Glutamatergic neuron (in vitro differentiated cells): Measurements from ENCODE around the gene FAF2. TPM values are rescaled to one million over a fixed set of nuclear protein-coding genes. Genes with fewer than 3 reads are reported as not detected.

Experiments used
- DNase-seq: peaks from one replicate; pipeline ENCODE4 v3.0.0; 2022
- H3K27ac Mint-ChIP-seq: one replicate; pipeline ENCODE4 v1.8.0; 2020; ENCODE audit warnings: mild to moderate bottlenecking, mixed read lengths, inconsistent platforms; ENCODE audit not compliant: unreplicated experiment
- H3K27me3 Mint-ChIP-seq: one replicate; pipeline ENCODE4 v1.8.0; 2020; ENCODE audit warnings: mild to moderate bottlenecking, moderate library complexity, mixed read lengths, inconsistent platforms; ENCODE audit not compliant: unreplicated experiment
- H3K36me3 Mint-ChIP-seq: one replicate; pipeline ENCODE4 v1.8.0; 2020; ENCODE audit warnings: mild to moderate bottlenecking, mixed read lengths, inconsistent platforms; ENCODE audit not compliant: unreplicated experiment
- H3K4me1 Mint-ChIP-seq: one replicate; pipeline ENCODE4 v1.8.0; 2020; ENCODE audit warnings: mild to moderate bottlenecking, low read depth, mixed read lengths, inconsistent platforms; ENCODE audit not compliant: unreplicated experiment
- H3K4me3 Mint-ChIP-seq: one replicate; pipeline ENCODE4 v1.8.0; 2020; ENCODE audit warnings: mild to moderate bottlenecking, mixed read lengths, inconsistent platforms; ENCODE audit not compliant: unreplicated experiment
- H3K9me3 Mint-ChIP-seq: one replicate; pipeline ENCODE4 v1.8.0; 2020; ENCODE audit warnings: mild to moderate bottlenecking, moderate library complexity, mixed read lengths, inconsistent platforms; ENCODE audit not compliant: unreplicated experiment
- total RNA-seq: library from RNA; stranded (reverse); fragmentation: NEBNext Ultra II Directional; extraction: Animal tissue kit (Norgen Biotek cat#: 25700); gene quantifications from one replicate; pipeline ENCODE4 v1.2.1, GENCODE V29; 2021; ENCODE audit not compliant: unreplicated experiment
- TF ChIP-seq, protein P1 (sequence below): fragments of 200-600 bp; sonication (generic); IDR thresholded peaks from one replicate; pipeline ENCODE4 v1.5.0; 2021; ENCODE audit not compliant: partially characterized antibody, unreplicated experiment

The FAF2 gene
- total RNA-seq, 1 donor from 2014 or later: 52.9 TPM

- H3K36me3 Mint-ChIP-seq: no peaks in the 10 kb centered on the region
- no peak overlapping the region for H3K4me3 Mint-ChIP-seq
- TF ChIP-seq, protein P1, sequence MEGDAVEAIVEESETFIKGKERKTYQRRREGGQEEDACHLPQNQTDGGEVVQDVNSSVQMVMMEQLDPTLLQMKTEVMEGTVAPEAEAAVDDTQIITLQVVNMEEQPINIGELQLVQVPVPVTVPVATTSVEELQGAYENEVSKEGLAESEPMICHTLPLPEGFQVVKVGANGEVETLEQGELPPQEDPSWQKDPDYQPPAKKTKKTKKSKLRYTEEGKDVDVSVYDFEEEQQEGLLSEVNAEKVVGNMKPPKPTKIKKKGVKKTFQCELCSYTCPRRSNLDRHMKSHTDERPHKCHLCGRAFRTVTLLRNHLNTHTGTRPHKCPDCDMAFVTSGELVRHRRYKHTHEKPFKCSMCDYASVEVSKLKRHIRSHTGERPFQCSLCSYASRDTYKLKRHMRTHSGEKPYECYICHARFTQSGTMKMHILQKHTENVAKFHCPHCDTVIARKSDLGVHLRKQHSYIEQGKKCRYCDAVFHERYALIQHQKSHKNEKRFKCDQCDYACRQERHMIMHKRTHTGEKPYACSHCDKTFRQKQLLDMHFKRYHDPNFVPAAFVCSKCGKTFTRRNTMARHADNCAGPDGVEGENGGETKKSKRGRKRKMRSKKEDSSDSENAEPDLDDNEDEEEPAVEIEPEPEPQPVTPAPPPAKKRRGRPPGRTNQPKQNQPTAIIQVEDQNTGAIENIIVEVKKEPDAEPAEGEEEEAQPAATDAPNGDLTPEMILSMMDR: no peak
- DNase-seq: no peak
- H3K27ac Mint-ChIP-seq: no peak overlapping the region
- peaks cover 2% of the 10 kb centered on the region for H3K27me3 Mint-ChIP-seq
- peaks cover 6% of the 10 kb centered on the region for H3K4me1 Mint-ChIP-seq
- peaks cover 1% of the 10 kb centered on the region for H3K9me3 Mint-ChIP-seq
Measured at GRCh38 chr5:176524138-176524537, 76.0 kb downstream of the FAF2 start.

- no peak for DNase-seq
- H3K36me3 Mint-ChIP-seq: no peaks in the 10 kb centered on the region
- TF ChIP-seq, protein P1: no peak
- H3K4me3 Mint-ChIP-seq: no peak overlapping the region
- peaks cover 1% of the 10 kb centered on the region for H3K9me3 Mint-ChIP-seq
- H3K27me3 Mint-ChIP-seq: peaks cover 2% of the 10 kb centered on the region
- H3K4me1 Mint-ChIP-seq: peaks cover 6% of the 10 kb centered on the region
- no peak overlapping the region for H3K27ac Mint-ChIP-seq
Measured at GRCh38 chr5:176524987-176525386, 76.8 kb downstream of the FAF2 start.

DNA sequence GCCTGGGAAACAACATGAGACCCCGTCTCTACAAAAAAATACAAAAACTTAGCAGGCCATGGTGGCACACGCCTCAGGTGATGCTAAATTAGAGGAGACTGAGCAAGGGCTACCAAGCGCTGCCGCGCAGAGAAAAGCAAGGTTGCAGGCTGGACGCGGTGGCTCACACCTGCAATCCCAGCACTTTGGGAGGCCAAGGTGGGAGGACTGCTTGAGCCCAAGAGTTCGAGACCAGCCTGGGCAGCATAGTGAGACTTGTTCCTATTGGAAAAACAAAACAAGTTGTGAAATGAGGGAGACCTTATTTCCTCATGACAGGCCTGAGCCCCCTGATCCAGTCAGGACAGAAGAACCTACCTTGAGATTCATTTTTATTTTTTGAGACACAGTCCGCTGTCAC is 77.5 kb downstream of the FAF2 start:
- Mint-ChIP-seq H3K36me3 (no peaks in the 10 kb centered on the region), H3K9me3 (peaks cover 1% of the 10 kb centered on the region), H3K4me1 (peaks cover 6% of the 10 kb centered on the region), H3K27me3 (peaks cover 2% of the 10 kb centered on the region), H3K4me3 (no peak overlapping the region), H3K27ac (no peak overlapping the region)
- no peak for DNase-seq
- TF ChIP-seq, protein P1: no peak

DNA sequence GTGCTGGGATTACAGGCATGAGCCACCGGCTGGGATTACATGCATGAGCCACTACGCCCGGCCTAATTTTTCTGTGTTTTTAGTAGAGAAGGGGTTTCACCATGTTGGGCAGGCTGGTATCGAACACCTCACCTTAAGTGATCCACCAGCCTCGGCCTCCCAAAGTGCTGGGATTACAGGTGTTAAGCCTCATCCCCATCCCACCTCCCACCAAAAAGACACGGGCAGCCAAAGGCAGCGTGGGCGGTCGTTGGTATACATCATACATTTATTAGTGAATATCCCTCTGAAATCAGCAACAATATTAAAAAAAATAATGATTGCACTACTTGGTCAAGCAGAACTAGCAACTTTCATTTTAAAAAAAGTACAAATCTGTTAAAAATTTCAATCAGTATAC is 78.3 kb downstream of the FAF2 start:
- no peaks in the 10 kb centered on the region for H3K27me3 Mint-ChIP-seq
- DNase-seq: no peak
- H3K4me1 Mint-ChIP-seq: peaks cover 6% of the 10 kb centered on the region
- no peak overlapping the region for H3K4me3 Mint-ChIP-seq
- H3K9me3 Mint-ChIP-seq: peaks cover 1% of the 10 kb centered on the region
- H3K36me3 Mint-ChIP-seq: no peaks in the 10 kb centered on the region
- TF ChIP-seq, protein P1: no peak
- no peak overlapping the region for H3K27ac Mint-ChIP-seq

- no peak for DNase-seq
- Mint-ChIP-seq H3K27me3 (no peaks in the 10 kb centered on the region), H3K27ac (peak overlapping the region; percentile 52), H3K9me3 (peaks cover 1% of the 10 kb centered on the region), H3K4me3 (no peak overlapping the region), H3K36me3 (no peaks in the 10 kb centered on the region), H3K4me1 (peaks cover 6% of the 10 kb centered on the region)
- TF ChIP-seq, protein P1: no peak
Measured at GRCh38 chr5:176527246-176528222, 79.3 kb downstream of the FAF2 start.
